C4-2B (cell line): Measurements from ENCODE around the gene TIMM17A.

ENCODE experiments used
- H3K27ac ChIP-seq: fragments of 450-650 bp; 2 replicates; pipeline ENCODE4 v1.5.1; 2017
- CTCF ChIP-seq: fragments of 450-650 bp; conservative IDR thresholded peaks from 2 replicates; pipeline ENCODE4 v1.5.1; 2017; ENCODE audit warnings: mild to moderate bottlenecking
- ZFX ChIP-seq: fragments of 450-650 bp; IDR thresholded peaks from 2 replicates; pipeline ENCODE4 v1.6.1; 2017

Gene TIMM17A

GRCh38 chr1:201941420-201942128, 13.7 kb upstream of the TIMM17A start:
- H3K27ac ChIP-seq = 0 out of 2 replicates have a peak overlapping the region, but pooled peaks have one; percentile 11
- TF ChIP-seq ZFX (no peak), CTCF (no peak)

- H3K27ac ChIP-seq = 0 out of 2 replicates have a peak overlapping the region, but pooled peaks have one; percentile 11
- TF ChIP-seq CTCF (no peak), ZFX (no peak)
Measured at GRCh38 chr1:201942129-201942495, 13.2 kb upstream of the TIMM17A start.

GRCh38 chr1:201944002-201944401, 11.3 kb upstream of the TIMM17A start:
- TF ChIP-seq CTCF = no peak
- TF ChIP-seq ZFX = no peak
- no peak overlapping the region for H3K27ac ChIP-seq

- no peak for TF ChIP-seq ZFX
- no peak for TF ChIP-seq CTCF
- H3K27ac ChIP-seq = no peak overlapping the region
Measured at GRCh38 chr1:201944639-201945038, 10.7 kb upstream of the TIMM17A start.

- no peak overlapping the region for H3K27ac ChIP-seq
- TF ChIP-seq CTCF = peak; percentile 48
- TF ChIP-seq ZFX = no peak
Measured at GRCh38 chr1:201945157-201945556, 10.1 kb upstream of the TIMM17A start.

GRCh38 chr1:201945863-201946223, 9.5 kb upstream of the TIMM17A start:
- H3K27ac ChIP-seq = no peak overlapping the region
- no peak for TF ChIP-seq CTCF
- TF ChIP-seq ZFX = no peak

GRCh38 chr1:201946224-201946908, 8.9 kb upstream of the TIMM17A start, which contains the start of gene LMOD1:
Gene LMOD1, minus strand, starts transcription at chr1:201946548. Its CDS starts 208 bp downstream, at chr1:201946340.
- no peak within 1 kb of the TSS for H3K27ac ChIP-seq
- TF ChIP-seq CTCF (no peak), ZFX (no peak)
